Measurements from ENCODE around the gene SMARCC1. TPM values are rescaled to one million over a fixed set of nuclear protein-coding genes. Genes with fewer than 3 reads are reported as not detected.

The SMARCC1 gene
- total RNA-seq, 1 donor from 2014 or later = 99.6 TPM

DNA sequence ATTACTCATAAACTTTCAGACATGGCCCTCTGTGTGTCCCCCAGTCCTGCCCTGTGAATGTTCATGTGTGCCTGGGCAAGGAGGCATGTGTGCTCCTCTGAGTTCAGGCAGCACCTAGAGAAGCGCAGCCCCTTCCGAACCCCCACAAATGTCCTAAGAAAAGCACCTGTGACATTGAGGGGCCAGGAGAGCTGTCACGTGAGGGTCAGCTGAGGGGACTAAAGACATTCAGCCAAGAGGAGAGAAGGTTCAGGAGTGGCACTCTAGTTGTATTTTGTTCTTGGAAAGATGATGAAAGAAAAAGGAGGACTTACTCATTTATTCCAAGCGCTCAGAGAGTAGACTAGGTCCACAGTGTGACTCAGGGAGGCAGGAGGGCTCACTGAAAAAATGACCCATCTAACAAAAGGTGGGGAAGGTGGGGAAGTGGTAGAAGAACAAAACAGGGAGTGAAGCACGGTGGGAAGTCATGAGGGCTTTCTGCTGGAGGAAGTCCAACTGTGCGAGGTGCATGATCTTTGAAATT lies 240.0 kb downstream of the SMARCC1 start:
- no peaks in the 10 kb centered on the region for H3K4me1 Mint-ChIP-seq (ENCODE audit: unreplicated experiment)
- no peak overlapping the region for H3K4me3 Mint-ChIP-seq (ENCODE audit: unreplicated experiment)
- no peaks in the 10 kb centered on the region for H3K27me3 Mint-ChIP-seq (ENCODE audit: unreplicated experiment)
- no peaks in the 10 kb centered on the region for H3K36me3 Mint-ChIP-seq (ENCODE audit: unreplicated experiment)
- H3K27ac Mint-ChIP-seq (ENCODE audit: unreplicated experiment) = no peak overlapping the region
- H3K9me3 Mint-ChIP-seq (ENCODE audit: unreplicated experiment) = no peaks in the 10 kb centered on the region
- no peak for DNase-seq (ENCODE audit: extremely low spot score, unreplicated experiment)
- TF ChIP-seq, protein P1, sequence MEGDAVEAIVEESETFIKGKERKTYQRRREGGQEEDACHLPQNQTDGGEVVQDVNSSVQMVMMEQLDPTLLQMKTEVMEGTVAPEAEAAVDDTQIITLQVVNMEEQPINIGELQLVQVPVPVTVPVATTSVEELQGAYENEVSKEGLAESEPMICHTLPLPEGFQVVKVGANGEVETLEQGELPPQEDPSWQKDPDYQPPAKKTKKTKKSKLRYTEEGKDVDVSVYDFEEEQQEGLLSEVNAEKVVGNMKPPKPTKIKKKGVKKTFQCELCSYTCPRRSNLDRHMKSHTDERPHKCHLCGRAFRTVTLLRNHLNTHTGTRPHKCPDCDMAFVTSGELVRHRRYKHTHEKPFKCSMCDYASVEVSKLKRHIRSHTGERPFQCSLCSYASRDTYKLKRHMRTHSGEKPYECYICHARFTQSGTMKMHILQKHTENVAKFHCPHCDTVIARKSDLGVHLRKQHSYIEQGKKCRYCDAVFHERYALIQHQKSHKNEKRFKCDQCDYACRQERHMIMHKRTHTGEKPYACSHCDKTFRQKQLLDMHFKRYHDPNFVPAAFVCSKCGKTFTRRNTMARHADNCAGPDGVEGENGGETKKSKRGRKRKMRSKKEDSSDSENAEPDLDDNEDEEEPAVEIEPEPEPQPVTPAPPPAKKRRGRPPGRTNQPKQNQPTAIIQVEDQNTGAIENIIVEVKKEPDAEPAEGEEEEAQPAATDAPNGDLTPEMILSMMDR (IDR thresholded peaks at IDR 0.05) = no peak

DNA sequence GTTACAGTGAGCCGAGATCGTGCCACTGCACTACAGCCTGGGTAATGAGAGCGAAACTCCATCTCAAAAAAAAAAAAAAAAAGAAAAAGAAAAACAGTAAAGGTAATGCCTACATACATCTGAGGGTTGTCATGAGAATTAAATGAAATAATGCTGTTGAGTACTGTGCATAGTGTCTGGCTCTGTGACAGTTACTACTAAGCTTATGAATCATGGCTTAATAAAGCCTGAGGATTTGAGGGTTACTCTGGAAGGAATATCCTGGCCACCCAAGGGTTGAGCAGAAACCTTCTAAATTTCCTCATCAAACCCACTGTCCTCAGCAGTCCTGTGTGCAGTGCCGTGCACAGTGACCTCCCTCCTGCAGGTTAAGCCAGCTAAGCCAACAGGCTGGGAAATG lies 241.4 kb downstream of the SMARCC1 start:
- no peaks in the 10 kb centered on the region for H3K9me3 Mint-ChIP-seq (ENCODE audit: unreplicated experiment)
- H3K27ac Mint-ChIP-seq (ENCODE audit: unreplicated experiment) = no peak overlapping the region
- no peak for DNase-seq (ENCODE audit: extremely low spot score, unreplicated experiment)
- TF ChIP-seq, protein P1 (IDR thresholded peaks at IDR 0.05) = no peak
- H3K4me1 Mint-ChIP-seq (ENCODE audit: unreplicated experiment) = no peaks in the 10 kb centered on the region
- no peaks in the 10 kb centered on the region for H3K27me3 Mint-ChIP-seq (ENCODE audit: unreplicated experiment)
- H3K36me3 Mint-ChIP-seq (ENCODE audit: unreplicated experiment) = no peaks in the 10 kb centered on the region
- H3K4me3 Mint-ChIP-seq (ENCODE audit: unreplicated experiment) = no peak overlapping the region

DNA sequence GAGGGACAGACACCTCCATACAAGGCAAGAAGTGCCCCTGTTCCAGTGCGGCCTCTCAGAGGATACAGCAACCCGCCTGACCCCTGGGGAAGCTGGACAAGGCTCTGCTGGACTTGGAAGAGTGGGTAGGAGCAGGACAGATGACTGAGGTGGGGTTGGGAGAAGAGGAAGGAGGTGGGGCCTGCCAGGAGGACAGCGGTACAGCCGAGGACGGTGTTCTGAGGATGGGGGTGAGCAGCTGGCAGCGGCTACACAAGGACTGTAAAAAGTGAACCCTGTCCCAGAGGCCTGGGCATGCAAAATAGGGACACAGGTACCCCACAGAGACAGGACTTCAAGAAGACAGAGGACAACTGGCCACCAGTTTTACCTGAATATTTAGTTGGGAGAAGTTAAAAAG lies 244.7 kb downstream of the SMARCC1 start:
- Mint-ChIP-seq H3K4me3 (ENCODE audit: unreplicated experiment) (no peak overlapping the region), H3K4me1 (ENCODE audit: unreplicated experiment) (no peaks in the 10 kb centered on the region), H3K36me3 (ENCODE audit: unreplicated experiment) (no peaks in the 10 kb centered on the region), H3K27ac (ENCODE audit: unreplicated experiment) (no peak overlapping the region), H3K27me3 (ENCODE audit: unreplicated experiment) (peaks cover 10% of the 10 kb centered on the region), H3K9me3 (ENCODE audit: unreplicated experiment) (no peaks in the 10 kb centered on the region)
- TF ChIP-seq, protein P1 (IDR thresholded peaks at IDR 0.05) = no peak
- DNase-seq (ENCODE audit: extremely low spot score, unreplicated experiment) = no peak

DNA sequence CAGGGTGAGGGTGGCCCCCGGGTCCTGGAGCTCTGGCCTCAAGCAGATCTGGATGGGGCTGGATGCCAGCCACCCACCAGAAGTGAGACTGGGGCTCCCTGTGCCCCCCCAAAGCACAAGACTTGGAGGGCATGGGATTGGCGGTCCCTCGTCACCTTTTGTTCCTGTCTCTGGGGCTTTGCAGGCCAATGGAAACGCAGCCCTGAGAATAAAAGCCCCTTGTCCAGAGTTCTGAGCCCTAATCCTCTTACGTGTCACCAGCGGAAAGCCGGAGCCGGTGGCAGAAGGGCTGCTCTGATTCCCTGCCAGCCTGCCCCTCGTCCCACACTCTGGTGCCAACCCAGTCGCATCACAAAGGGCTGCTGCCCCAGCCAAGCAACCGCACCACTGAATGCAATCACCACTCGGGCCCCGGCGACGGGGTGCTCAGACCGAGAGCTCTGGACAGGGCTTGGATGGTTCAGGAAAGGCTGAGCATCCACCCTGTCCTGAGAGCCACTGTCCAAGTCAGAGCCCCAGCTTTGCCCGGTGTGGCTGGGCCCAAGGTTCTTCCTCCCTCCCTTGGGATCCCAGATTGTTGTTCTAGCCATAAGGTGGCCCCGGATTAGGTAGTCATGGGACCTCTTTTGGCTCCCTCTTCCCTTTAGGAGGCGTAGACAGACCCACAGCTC lies 245.3 kb downstream of the SMARCC1 start:
- TF ChIP-seq, protein P1 (IDR thresholded peaks at IDR 0.05) = no peak
- Mint-ChIP-seq H3K4me3 (ENCODE audit: unreplicated experiment) (no peak overlapping the region), H3K27ac (ENCODE audit: unreplicated experiment) (no peak overlapping the region), H3K4me1 (ENCODE audit: unreplicated experiment) (no peaks in the 10 kb centered on the region), H3K27me3 (ENCODE audit: unreplicated experiment) (peaks cover 10% of the 10 kb centered on the region), H3K9me3 (ENCODE audit: unreplicated experiment) (no peaks in the 10 kb centered on the region), H3K36me3 (ENCODE audit: unreplicated experiment) (no peaks in the 10 kb centered on the region)
- DNase-seq (ENCODE audit: extremely low spot score, unreplicated experiment) = no peak

Other genes starting within 250 kb of the SMARCC1 start
- 0.42 and 0.59 TPM in 2 replicates for gene CSPG5, start 203.0 kb downstream of the SMARCC1 start, total RNA-seq
- 78.9 and 83.5 TPM in 2 replicates for gene DHX30, start 21.2 kb upstream of the SMARCC1 start, total RNA-seq
- 275 and 295 TPM in 2 replicates for gene MAP4, start 234.5 kb upstream of the SMARCC1 start, total RNA-seq